HepG2 (cell line): ENCODE data around the gene FXYD6. TPM values are rescaled to one million over a fixed set of nuclear protein-coding genes. Genes with fewer than 3 reads are reported as not detected.

Experiments
- ATAC-seq: fragments of 200-7000 bp; cut with Tn5 transposase; 3 replicates; pipeline ENCODE4 v1.9.1; 2020; ENCODE audit warnings: mild to moderate bottlenecking, moderate library complexity
- BruUV-seq: library from RNA; stranded (reverse); fragments of 400-500 nt; replicated peaks from 2 replicates; lab custom pipeline; 2021; lab: Mats Ljungman, UMichigan
- CTCF ChIA-PET: fragments of 300-600 bp; formaldehyde crosslinking; extraction: SDS; loops from one replicate; lab custom pipeline; 2021; ENCODE audit warnings: low total read pairs, inconsistent platforms, low intra/inter-chr PET ratio; lab: Yijun Ruan, JAX
- POLR2A ChIA-PET: fragments of 350-600 bp; sonication (Branson Sonifier 250); formaldehyde crosslinking; loops from one replicate; lab custom pipeline; 2020; ENCODE audit warnings: antibody characterized with exemption, inconsistent platforms; lab: Yijun Ruan, JAX
- DNase-seq: peaks from one replicate; pipeline ENCODE4 v3.0.0-alpha.2; 2015; ENCODE audit warnings: low spot score
- FAIRE-seq: peaks from 3 replicates; lab custom pipeline; 2011; peaks lifted over from hg19 to GRCh38; lab: Jason Lieb, UNC
- H2AFZ ChIP-seq: one replicate; pipeline ENCODE4 v1.6.1; 2011; ENCODE audit warnings: low read length, inconsistent platforms
- H3K27ac ChIP-seq: fragments of 300-600 bp; 3 replicates; pipeline ENCODE4 v1.8.0; 2011; ENCODE audit warnings: mixed run types, mild to moderate bottlenecking, mixed read lengths, low read length, inconsistent platforms; ENCODE audit not compliant: insufficient read depth; ENCODE audit errors: extremely low read length
- H3K27me3 ChIP-seq, 2 experiments: fragments of 200-600 bp in 1 of 2; 2 replicates in 1 of 2; 3 replicates in 1 of 2; pipeline versions ENCODE4 v1.6.0 to v1.8.0; 2011; ENCODE audit warnings: low read length in 2 of 2, mild to moderate bottlenecking in 2 of 2, moderate library complexity in 2 of 2, inconsistent platforms in 1 of 2; ENCODE audit not compliant: insufficient read depth in 2 of 2, control insufficient read depth in 1 of 2
- H3K36me3 ChIP-seq, 2 experiments: fragments of 200-600 bp in 1 of 2; replicated peaks in 1 of 2; 2 replicates in 1 of 2; 3 replicates in 1 of 2; pipeline versions ENCODE4 v1.5.1 to v1.8.0; 2011; ENCODE audit warnings: low read length in 2 of 2, inconsistent platforms in 1 of 2; ENCODE audit not compliant: insufficient read depth in 2 of 2, control insufficient read depth in 1 of 2
- H3K4me1 ChIP-seq: 2 replicates; pipeline ENCODE4 v1.5.1; 2012; ENCODE audit warnings: low read length, inconsistent platforms; ENCODE audit not compliant: insufficient read depth
- H3K4me2 ChIP-seq: 2 replicates; pipeline ENCODE4 v1.6.0; 2011; ENCODE audit warnings: low read depth, low read length, inconsistent platforms
- H3K4me3 ChIP-seq, 3 experiments: fragments of 200-600 bp in 1 of 3; sonication (generic), shearing (Covaris generic) in 1 of 3; replicated peaks in 1 of 3; 2 replicates each; pipeline ENCODE4 v1.5.1; 2011 to 2016; ENCODE audit warnings: low read length in 3 of 3, inconsistent platforms in 2 of 3, low read depth in 2 of 3, mild to moderate bottlenecking in 2 of 3, control low read depth in 1 of 3, mixed read lengths in 1 of 3; ENCODE audit not compliant: insufficient read depth in 1 of 3
- H3K79me2 ChIP-seq: one replicate; pipeline ENCODE4 v1.6.1; 2011; ENCODE audit warnings: low read length, inconsistent platforms; ENCODE audit not compliant: insufficient read depth
- H3K9ac ChIP-seq: 2 replicates; pipeline ENCODE4 v1.6.0; 2011; ENCODE audit warnings: mild to moderate bottlenecking, low read depth, low read length, inconsistent platforms; ENCODE audit not compliant: insufficient read depth
- H3K9me3 ChIP-seq: 2 replicates; pipeline ENCODE4 v1.5.1; 2012; ENCODE audit warnings: mild to moderate bottlenecking, low read length
- H4K20me1 ChIP-seq: 2 replicates; pipeline ENCODE4 v1.6.0; 2011; ENCODE audit warnings: inconsistent platforms, mild to moderate bottlenecking, low read length, moderate library complexity; ENCODE audit not compliant: insufficient read depth
- BRD4 ChIP-seq: sonication (generic); formaldehyde crosslinking; IDR thresholded peaks from 2 replicates; pipeline ENCODE4 v1.4.0; 2020; ENCODE audit warnings: missing genetic modification reagents
- CREM ChIP-seq, 2 experiments: sonication (generic) in 1 of 2; formaldehyde crosslinking in 1 of 2; IDR thresholded peaks; 2 replicates each; pipeline versions ENCODE4 v1.4.0 to v1.6.1; 2016 to 2020; ENCODE audit warnings: antibody characterized with exemption in 1 of 2, mild to moderate bottlenecking in 1 of 2, missing genetic modification reagents in 1 of 2
- CTCF ChIP-seq: sonication (generic); formaldehyde crosslinking; IDR thresholded peaks from 2 replicates; pipeline ENCODE4 v1.5.0; 2020; ENCODE audit warnings: mild to moderate bottlenecking, missing genetic modification reagents, moderate library complexity
- KLF15 ChIP-seq: sonication (generic); formaldehyde crosslinking; IDR thresholded peaks from 2 replicates; pipeline ENCODE4 v1.8.1; 2023; ENCODE audit warnings: borderline replicate concordance, mild to moderate bottlenecking, inconsistent platforms, missing genetic modification reagents, mixed read lengths
- MYC ChIP-seq: sonication (generic); formaldehyde crosslinking; IDR thresholded peaks from 2 replicates; pipeline ENCODE4 v1.9.0; 2021; ENCODE audit warnings: missing genetic modification reagents, borderline replicate concordance
- NCOA1 ChIP-seq: sonication (generic); formaldehyde crosslinking; IDR thresholded peaks from 2 replicates; pipeline ENCODE4 v1.9.0; 2021; ENCODE audit warnings: missing genetic modification reagents
- THAP8 ChIP-seq: sonication (generic); formaldehyde crosslinking; IDR thresholded peaks from 2 replicates; pipeline ENCODE4 v1.5.1; 2020; ENCODE audit warnings: missing genetic modification reagents, mild to moderate bottlenecking, borderline replicate concordance
- TP53 ChIP-seq: sonication (generic); formaldehyde crosslinking; conservative IDR thresholded peaks from 2 replicates; pipeline ENCODE4 v1.4.0; 2020; ENCODE audit warnings: missing genetic modification reagents
- ZBTB8A ChIP-seq: sonication (generic); formaldehyde crosslinking; IDR thresholded peaks from 2 replicates; pipeline ENCODE4 v1.4.0; 2020; ENCODE audit warnings: mild to moderate bottlenecking, low read depth, missing genetic modification reagents, borderline replicate concordance
- ZFP62 ChIP-seq: sonication (generic); formaldehyde crosslinking; IDR thresholded peaks from 2 replicates; pipeline ENCODE4 v1.4.0; 2020; ENCODE audit warnings: missing genetic modification reagents
- ZKSCAN8 ChIP-seq: IDR thresholded peaks from 2 replicates; pipeline ENCODE4 v1.6.1; 2016; ENCODE audit warnings: borderline replicate concordance, missing genetic modification reagents, missing compliant biosample characterization
- whole genome bisulfite sequencing: methylation state at CpG from one replicate; pipeline ENCODE4 v1.1.6; 2017; ENCODE audit warnings: low lambda C conversion rate; 5-methylcytosine and 5-hydroxymethylcytosine counted together
- in situ Hi-C: cut with HindIII; loops from 2 replicates; pipeline ENCODE4 v1.10.0; 2017; ENCODE audit warnings: low pct_unique_long_range_greater_than_20kb; ENCODE audit not compliant: extremely low pct_ligation_motif_present
- intact Hi-C: fragments of 100-400 bp; cut with micrococcal nuclease; formaldehyde crosslinking; loops from one replicate; pipeline ENCODE4 v1.10.0; 2022; ENCODE audit not compliant: unreplicated experiment
- polyA plus RNA-seq, 8 experiments: library from polyadenylated mRNA; depleted of rRNA in 3 of 8; stranded (reverse) in 7 of 8; unstranded in 1 of 8; fragments of >200 nt; fragmentation: Illumina TruSeq in 4 of 8; extraction: Trizol in 4 of 8; gene quantifications; 2 replicates each; pipeline versions ENCODE4 v1.2.1 to v1.2.3, GENCODE V29; 2011 to 2016; ENCODE audit warnings: low read depth in 4 of 8, missing spikeins in 1 of 8, mixed read lengths in 1 of 8; ENCODE audit not compliant: insufficient read depth in 1 of 8
- total RNA-seq, 5 experiments: library from RNA; depleted of rRNA; stranded (reverse); fragments of >200 nt; fragmentation: Illumina TruSeq; extraction: Trizol; gene quantifications; 2 replicates each; pipeline ENCODE4 v1.2.3, GENCODE V29; 2016; ENCODE audit warnings: low read depth in 1 of 5
- TF ChIP-seq, protein P1 (sequence below): sonication (generic); formaldehyde crosslinking; IDR thresholded peaks from 2 replicates; pipeline ENCODE4 v1.5.1; 2020; ENCODE audit warnings: mild to moderate bottlenecking, moderate library complexity, missing genetic modification reagents
- TF ChIP-seq, protein P2 (sequence below): sonication (generic); formaldehyde crosslinking; IDR thresholded peaks from 2 replicates; pipeline ENCODE4 v1.5.0; 2020; ENCODE audit warnings: missing genetic modification reagents

Gene FXYD6
- total and polyA plus RNA-seq, 2 of the 13 experiments (the other 11 are each of a cell fraction or from before 2014, with no cell fraction given): not detected

DNA sequence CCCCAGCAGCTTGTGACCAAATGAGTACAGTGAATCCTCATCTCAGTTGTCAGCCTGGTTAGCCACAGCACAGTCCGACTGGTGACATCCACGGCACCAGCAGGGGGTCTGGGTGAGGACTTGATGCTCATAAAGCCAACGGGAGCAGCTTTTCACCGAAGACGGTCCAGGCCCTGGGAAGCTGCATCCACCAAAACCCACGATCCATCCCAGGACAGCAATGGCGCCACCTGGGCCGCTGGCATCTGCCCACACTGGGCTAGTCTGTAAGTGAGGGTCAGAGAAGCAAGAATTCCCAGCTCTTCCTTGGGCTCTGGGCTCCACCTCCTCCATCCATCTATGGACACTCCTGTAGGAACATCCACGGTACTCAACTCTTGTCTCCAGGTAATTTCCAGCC is 25.1 kb upstream of the FXYD6 start (continued):
- TF ChIP-seq, protein P1, sequence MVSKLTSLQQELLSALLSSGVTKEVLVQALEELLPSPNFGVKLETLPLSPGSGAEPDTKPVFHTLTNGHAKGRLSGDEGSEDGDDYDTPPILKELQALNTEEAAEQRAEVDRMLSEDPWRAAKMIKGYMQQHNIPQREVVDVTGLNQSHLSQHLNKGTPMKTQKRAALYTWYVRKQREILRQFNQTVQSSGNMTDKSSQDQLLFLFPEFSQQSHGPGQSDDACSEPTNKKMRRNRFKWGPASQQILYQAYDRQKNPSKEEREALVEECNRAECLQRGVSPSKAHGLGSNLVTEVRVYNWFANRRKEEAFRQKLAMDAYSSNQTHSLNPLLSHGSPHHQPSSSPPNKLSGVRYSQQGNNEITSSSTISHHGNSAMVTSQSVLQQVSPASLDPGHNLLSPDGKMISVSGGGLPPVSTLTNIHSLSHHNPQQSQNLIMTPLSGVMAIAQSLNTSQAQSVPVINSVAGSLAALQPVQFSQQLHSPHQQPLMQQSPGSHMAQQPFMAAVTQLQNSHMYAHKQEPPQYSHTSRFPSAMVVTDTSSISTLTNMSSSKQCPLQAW: no peak
- TF ChIP-seq KLF15 (CRISPR knock-in tag): no peak
- TF ChIP-seq NCOA1 (CRISPR knock-in tag): no peak

DNA sequence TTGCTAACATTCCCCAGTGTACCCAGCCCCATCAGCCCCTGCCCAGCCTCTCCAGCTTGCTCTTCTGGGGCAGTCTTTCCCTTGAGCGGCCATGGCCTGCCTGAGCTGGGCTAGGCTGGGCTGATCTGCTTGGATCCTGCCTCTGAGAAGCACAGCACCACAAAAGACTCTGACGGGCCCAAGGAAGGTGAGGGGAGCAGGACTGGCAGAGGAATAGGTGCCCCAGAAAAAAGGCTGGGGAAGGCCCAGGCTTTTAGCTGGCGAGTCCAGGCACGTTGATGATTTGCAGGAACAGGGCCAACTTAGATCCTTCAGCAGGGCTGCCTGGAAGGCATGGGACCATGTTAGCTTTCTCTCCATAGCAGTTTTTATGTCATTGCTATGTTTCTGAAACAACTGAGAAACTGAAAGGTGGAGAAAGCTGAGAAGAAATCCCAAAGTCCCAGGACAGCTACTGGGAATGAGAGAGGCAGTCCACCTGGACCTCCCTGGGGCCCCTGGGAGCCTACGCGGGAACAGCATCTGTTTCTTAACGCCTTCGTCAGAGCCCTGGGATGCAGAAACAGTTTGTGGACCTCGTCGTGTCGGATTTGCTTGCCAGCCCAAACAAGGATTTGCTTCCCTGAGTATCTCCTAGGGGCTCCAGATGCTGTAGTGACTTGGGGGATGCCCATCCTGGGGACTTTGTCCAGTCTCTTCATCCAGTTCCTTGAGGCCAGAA is 24.4 kb upstream of the FXYD6 start:
- Histone ChIP-seq H4K20me1 (no peaks in the 10 kb centered on the region), H3K4me1 (no peaks in the 10 kb centered on the region), H3K27me3 (peaks cover 4 to 60% of the 10 kb centered on the region in 2 experiments; a peak in 3 of 5 replicates), H3K4me3 (no peak overlapping the region), H2AFZ (no peak overlapping the region), H3K36me3 (no peaks in the 10 kb centered on the region), H3K4me2 (no peak overlapping the region), H3K27ac (no peak overlapping the region), H3K9ac (no peak overlapping the region), H3K9me3 (no peaks in the 10 kb centered on the region), H3K79me2 (no peaks in the 10 kb centered on the region)
- 36% methylated on average over 8 of the region's 11 CpGs for WGBS
- BruUV-seq: no TSS peak
- POLR2A ChIA-PET: no interaction called here
- intact Hi-C loops: loop anchor here (10.0 kb wide), 1 partner anchor 56 kb away; no protein-coding TSS in a partner anchor
- no peak for DNase-seq
- CTCF ChIA-PET: no interaction called here
- no peak for ATAC-seq
- in situ Hi-C loops: no loop called here
- FAIRE-seq: no peak
- TF ChIP-seq ZBTB8A (CRISPR knock-in tag) (no peak), ZKSCAN8 (no peak), CREM (IDR thresholded peaks at IDR 0.05) (no peak), CREM (CRISPR knock-in tag; IDR thresholded peaks at IDR 0.05) (no peak), BRD4 (CRISPR knock-in tag) (no peak), TP53 (CRISPR knock-in tag) (no peak), MYC (no peak), CTCF (CRISPR knock-in tag) (no peak), ZFP62 (CRISPR knock-in tag) (no peak), THAP8 (no peak)
- TF ChIP-seq, protein P2, sequence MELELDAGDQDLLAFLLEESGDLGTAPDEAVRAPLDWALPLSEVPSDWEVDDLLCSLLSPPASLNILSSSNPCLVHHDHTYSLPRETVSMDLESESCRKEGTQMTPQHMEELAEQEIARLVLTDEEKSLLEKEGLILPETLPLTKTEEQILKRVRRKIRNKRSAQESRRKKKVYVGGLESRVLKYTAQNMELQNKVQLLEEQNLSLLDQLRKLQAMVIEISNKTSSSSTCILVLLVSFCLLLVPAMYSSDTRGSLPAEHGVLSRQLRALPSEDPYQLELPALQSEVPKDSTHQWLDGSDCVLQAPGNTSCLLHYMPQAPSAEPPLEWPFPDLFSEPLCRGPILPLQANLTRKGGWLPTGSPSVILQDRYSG (CRISPR knock-in tag): no peak
